Activated T-helper 1 cell treated with Interleukin-2 at 50 U/mL for 16 hours (primary cell): ENCODE measurements around the gene TUBB2A.
"Not testable (repeated sequence)": the region's sequence is repeated elsewhere in the genome, so short reads cannot be mapped to it uniquely, and the experiment has no call there.

Source experiments
- DNase-seq: peaks from one replicate; pipeline ENCODE4 v3.0.0-alpha.2; 2020; ENCODE audit warnings: low read depth

TUBB2A gene

DNA sequence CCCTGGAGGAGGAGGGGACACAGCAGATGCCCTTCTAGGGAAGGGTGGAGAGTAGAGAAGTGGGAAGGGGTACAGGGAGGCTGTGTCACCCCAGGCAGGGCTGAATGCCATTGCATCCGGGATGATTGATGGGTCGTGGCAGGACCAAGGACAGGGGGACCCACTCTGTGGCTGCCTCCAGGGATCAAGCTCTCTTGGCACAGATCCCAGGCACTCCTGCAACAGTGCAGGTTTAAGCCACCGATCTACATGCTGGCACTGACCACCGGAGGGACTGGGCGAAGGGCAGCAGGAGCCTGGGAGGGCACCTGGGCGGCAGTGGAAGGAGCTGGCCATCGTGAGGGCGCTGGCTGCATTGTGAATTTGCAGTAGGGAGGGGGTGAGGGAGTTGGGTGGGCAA is 22.6 kb upstream of the TUBB2A start:
- DNase-seq, result not testable (repeated sequence)

DNA sequence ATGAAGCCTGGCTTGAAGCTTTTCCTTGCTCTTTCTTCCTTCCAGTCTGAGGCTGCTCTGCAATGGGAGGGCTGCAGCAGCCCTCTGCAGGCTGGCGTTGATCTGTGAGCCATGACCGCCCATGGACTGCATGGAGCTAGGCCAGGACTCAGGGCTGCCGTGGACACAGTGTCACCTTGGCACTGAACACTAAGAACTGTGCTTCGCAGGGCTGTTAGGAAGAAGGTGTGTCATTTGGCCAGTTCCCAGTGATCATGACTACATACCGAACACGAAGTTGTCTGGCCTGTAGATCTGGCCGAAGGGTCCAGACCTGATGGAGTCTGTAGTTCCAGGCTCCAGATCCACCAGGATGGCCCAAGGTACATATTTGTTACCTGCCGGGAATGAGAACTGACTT is 21.3 kb upstream of the TUBB2A start:
- not testable (repeated sequence) for DNase-seq

DNA sequence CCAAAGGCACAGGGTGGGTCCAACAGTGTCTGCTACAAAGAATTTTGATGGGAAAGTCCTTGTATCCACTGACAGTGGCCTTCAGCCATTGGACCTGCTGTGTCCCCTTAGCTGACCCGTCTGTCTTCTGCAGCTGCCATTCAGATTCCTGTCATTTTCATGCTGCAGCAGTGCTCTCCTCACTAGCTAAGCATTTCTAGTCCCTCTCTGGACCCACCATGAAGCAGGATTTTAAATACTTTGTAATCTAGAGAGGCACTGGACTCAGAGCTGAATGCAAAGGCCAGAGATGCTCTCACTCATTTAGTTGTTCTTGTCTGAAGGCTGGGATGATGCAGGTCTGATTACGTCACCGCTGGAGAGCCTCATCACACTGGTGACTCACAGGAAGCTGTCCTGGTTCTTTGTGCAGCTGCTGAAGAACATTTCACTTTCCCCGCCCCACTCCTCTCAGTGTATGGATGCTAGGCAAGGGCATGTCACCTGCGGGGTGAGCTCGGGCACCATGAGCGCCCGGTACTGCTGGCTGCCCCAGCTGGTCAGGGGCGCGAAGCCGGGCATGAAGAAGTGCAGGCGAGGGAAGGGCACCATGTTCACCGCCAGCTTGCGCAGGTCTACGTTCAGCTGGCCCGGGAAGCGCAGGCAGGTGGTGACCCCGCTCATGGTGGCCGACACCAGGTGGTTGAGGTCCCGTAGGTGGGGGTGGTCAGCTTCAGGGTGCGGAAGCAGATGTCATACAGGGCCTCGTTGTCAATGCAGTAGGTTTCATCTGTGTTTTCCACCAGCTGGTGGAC is 19.4 kb upstream of the TUBB2A start:
- DNase-seq, result no peak

DNA sequence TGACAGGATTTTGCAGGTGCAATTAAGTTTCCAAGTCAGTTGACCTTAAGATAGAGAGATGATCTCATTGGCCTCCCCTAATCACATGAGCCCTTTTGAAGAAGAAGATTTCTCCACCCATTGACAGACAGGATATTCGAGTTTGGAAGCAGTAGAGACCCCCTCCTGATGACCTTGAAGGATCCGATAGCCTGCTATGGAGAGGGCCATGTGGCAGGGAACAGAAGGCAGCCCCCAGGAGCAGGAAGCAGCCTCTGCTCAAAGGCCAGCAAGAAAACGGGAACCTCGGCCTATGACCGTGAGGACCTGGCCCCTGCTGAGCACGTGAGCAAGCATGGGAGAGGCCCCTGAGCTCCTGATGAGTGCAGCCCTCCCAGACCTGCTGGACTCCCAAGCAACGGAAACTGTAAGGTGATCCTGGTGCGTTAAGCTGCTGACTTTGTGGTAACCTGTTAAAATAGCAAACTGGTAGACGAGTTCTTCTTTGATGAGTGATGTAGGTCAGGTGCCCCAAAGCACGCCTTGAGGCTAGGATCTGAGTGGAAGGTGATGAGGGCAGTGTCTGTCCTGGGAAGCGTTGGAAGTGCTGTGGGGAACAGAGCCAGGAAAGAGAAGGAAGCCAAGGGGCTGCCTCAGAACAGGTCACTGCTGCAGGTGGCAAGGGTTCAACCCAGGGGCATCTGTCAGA is 18.5 kb upstream of the TUBB2A start:
- DNase-seq, result no peak

DNA sequence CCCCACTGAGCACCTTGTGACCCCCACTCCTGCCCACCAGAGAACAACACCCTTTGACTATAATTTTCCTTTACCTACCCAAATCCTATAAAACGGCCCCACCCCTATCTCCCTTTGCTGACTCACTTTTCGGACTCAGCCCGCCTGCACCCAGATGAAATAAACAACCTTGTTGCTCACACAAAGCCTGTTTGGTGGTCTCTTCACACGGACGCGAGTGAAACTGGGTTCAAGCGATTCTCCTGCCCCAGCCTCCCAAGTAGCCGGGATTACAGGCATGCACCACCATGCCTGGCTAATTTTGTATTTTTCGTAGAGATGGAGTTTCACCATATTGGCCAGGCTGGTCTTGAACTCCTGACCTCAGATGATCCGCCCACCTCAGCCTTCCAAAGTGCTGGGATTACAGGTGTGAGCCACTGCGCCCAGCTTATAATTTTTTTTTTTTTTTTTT is 16.3 kb upstream of the TUBB2A start:
- not testable (repeated sequence) for DNase-seq

DNA sequence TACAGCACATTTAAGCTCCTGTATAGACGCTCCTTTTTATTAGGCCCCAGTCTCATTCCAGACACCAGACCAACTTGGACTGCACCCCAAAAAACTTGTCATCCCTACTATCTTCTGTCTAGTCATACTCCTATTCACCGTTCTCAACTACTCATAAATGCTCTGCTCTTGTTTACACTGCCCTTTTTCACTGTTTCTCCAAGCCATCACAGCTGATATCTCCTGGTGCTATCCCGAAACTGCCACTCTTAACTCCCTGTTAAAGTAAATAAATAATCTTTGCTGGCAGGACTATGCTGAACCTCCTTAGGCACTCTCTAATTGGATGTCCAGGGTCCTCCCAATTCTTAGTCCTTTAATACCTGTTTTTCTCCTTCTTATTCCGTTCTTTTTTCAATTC is 15.4 kb upstream of the TUBB2A start:
- DNase-seq, result not testable (repeated sequence)

DNA sequence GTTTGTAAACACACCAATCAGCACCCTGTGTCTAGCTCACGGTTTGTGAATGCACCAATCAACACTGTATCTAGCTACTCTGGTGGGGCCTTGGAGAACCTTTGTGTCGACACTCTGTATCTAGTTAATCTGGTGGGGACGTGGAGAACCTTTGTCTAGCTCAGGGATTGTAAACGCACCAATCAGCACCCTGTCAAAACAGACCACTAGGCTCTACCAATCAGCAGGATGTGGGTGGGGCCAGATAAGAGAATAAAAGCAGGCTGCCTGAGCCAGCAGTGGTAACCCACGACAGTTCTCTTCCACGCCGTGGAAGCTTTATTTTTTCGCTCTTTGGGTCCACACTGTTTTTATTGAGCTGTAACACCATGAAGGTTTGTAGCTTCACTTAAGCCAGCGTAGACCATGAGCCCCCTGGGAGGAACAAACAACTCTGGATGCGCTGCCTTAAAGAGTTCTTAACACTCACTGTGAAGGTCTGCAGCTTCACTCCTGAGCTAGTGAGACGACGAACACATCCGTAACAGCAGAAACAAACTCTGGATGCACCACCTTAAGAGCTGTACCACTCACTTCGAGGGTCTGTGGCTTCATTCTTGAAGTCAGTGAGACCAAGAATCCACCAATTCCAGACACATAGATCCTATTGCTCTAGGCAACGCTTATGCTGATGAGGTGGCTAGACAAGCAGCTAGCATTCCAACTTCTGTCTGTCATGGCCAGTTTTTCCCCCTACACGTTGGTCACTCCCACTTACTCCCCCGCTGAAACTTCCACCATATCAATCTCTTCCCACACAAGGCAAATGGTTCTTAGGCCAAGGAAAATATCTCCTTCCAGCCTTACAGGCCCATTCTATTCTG is 14.2 kb upstream of the TUBB2A start:
- not testable (repeated sequence) for DNase-seq

DNA sequence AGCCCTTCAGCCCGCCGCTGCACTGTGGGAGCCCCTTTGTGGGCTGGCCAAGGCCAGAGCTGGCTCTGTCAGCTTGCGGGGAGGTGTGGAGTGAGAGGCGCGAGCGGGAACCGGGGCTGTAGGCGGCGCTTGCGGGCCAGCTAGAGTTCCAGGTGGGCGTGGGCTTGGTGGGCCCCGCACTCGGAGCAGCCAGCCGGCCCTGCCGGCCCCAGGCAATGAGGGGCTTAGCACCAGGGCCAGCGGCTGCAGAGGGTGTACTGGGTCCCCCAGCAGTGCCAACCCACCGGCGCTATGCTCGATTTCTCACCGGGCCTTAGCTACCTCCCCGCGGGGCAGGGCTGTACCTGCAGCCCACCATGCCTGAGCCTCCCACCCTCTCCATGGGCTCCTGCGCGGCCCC is 13.3 kb upstream of the TUBB2A start:
- DNase-seq, result not testable (repeated sequence)

DNA sequence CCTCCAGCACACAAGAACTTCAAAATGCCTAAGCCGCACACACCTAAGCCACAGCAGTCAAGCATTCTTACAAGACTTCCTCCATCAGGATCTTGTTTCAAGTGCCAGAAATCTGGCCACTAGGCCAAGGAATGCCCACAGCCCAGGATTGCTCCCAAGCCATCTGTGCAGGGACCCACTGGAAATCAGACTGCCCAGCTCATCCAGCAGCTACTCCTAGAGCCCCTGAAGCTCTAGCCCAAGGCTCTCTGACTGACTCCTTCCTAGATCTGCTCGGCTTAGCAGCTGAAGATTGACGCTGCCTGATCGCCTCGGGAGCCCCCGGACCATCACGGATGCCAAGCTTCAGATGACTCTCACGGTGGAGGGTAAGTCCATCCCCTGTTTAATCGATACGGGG is 10.7 kb upstream of the TUBB2A start:
- not testable (repeated sequence) for DNase-seq

DNA sequence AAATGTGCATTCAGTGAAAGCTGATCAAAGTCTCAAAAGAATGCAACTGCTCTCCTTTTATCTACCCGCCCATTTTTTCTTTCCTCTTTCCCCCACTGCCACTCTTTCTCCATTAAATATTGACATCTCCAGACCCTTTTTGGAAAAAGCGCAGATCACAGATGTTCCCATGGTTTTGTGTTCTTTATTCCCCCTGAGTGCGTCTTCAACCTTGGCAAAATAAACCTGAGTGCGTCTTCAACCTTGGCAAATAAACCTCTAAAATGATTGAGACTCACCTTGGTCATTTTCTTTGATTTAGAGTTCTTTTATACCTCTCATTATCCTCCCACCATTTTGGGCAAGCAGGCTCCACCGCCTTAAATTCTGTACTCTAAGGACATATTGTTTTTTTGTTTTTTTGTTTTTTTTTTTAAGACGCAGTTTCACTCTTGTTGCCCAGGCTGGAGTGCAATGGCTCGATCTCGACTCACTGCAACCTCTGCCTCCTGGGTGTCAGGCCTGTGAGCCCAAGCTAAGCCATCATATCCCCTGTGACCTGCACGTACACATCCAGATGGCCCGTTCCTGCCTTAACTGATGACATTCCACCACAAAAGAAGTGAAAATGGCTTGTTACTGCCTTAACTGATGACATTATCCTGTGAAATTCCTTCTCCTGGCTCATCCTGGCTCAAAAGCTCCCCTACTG is 9.3 kb upstream of the TUBB2A start:
- not testable (repeated sequence) for DNase-seq

DNA sequence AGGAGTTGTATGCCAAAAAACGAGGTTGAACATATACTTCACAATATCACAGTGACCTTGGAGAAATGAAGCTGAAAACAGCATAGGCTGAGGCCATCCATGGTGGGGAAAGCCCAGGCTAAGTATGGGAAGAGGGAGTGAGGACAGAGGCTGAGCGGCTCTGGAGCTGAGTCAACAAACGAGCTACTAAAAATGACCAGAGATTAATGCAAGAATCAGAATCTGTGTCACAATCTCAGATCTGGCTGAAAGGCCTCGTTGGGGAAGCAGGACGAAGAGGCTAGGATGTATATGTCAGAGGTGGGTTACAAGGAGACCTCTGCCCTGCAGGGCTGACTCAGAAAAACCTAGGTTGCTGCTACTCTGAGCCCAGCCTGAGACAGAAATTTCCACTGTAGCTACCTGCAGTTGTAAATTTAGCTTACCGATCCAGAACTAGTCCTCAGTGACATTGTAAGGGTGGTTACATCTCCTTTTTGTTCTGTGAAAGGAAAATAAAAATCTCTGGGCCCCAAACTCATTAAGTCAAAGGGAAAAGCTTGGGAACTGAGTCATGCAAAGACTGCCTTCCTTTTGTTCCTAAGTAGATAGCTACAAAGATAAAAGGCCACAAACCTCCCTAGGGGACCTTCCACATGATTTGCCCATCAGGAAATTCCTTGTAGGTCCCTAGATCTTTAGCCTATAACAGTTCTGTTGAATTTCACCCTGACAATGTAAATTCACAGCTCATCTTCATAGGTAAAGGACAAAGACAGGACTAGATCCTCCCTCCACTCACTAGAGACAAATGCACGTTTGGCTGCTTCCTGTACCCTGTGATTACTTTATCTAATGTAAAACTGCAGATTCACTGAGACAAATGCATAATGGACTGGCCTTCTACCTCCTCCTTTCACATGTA is 8.5 kb upstream of the TUBB2A start:
- no peak for DNase-seq

DNA sequence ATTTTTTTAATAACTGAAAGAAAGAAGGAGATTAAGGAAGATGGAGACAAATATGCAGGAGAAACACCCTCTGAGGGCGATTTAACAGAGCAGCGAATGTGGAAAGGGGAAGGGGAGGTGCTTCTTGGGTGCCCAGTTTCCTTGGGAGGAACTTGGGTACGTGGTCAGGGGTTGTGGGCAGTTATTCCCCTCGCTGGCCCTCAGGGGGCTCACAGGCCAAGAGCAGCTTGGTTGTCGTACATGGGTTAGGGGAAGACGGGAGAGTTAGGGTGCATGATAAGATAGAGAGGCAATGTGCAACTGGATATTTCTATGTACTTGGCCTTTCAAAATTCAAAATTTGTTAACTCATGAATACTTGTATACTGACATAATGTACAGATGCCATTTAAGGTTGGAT is 7.0 kb upstream of the TUBB2A start:
- DNase-seq, result no peak

DNA sequence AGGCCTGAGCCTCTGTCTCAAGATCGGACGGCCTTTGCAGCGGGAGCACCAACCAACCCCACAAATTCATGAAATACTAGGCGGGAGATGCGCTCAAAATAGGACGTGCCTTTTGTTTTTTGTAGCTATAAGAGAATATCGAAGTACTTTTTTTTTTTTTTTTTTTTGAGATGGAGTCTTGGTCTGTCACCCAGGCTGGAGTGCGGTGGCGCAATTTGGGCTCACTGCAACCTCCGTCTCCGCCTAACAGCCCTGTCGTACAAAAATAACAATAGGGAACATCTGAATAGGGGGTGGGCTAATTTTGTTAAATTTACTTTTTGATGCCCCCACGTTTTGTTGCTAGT is 5.9 kb upstream of the TUBB2A start:
- no peak for DNase-seq

DNA sequence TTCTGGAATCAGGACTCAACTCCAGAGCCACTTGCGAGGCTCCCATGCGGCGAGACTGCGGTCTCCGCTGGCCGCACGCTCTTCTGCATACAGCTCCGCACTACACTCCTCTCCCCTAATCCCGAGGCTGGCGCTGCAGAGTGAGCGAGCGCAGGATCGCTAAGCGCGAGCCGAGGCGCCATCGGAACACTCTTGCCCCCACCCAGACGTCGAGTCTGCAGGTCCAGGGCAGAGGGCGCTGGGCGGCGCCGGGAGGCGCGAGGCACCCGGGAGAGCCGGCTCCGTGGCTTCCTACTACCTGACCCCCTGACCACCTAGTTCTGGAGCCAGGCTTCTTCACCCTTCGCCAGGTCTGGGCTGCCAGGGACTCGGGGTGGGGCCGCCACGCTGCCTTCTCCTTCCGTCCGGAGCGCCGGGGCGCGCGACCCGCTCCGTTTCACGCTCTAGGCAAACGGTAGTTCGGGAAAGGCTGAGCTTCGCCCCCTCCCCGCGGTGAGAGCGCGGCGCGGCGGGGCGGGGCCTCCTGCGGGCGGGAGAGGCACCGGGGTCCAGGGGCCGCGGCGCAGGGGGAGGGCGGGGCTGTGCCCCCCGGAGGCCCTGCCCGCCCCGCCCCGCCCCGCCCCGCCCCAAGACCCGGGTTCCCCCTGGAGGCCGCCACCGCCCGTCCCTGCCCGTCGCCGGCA is 5.4 kb upstream of the TUBB2A start:
- peak; percentile 44 for DNase-seq

DNA sequence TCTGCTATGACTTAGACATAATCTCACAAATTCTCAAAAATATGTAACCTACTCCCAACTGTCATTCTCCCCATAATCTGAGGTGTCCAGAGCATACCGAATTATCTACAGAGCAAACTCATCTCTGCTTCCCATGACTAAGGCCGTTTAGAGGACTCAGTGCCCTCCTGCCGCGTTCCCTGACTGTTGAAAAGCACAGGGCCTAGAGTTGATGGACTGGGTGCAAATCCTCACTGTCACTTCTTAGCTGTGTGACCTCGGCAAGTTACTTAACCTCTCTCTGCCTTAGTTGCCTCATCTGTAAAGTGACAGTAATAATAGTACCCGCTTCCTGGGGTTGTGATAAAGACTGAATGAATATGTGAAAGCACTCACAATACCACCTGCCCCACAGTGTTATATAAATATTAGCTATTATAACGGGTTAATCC is 4.7 kb upstream of the TUBB2A start:
- DNase-seq, result no peak

DNA sequence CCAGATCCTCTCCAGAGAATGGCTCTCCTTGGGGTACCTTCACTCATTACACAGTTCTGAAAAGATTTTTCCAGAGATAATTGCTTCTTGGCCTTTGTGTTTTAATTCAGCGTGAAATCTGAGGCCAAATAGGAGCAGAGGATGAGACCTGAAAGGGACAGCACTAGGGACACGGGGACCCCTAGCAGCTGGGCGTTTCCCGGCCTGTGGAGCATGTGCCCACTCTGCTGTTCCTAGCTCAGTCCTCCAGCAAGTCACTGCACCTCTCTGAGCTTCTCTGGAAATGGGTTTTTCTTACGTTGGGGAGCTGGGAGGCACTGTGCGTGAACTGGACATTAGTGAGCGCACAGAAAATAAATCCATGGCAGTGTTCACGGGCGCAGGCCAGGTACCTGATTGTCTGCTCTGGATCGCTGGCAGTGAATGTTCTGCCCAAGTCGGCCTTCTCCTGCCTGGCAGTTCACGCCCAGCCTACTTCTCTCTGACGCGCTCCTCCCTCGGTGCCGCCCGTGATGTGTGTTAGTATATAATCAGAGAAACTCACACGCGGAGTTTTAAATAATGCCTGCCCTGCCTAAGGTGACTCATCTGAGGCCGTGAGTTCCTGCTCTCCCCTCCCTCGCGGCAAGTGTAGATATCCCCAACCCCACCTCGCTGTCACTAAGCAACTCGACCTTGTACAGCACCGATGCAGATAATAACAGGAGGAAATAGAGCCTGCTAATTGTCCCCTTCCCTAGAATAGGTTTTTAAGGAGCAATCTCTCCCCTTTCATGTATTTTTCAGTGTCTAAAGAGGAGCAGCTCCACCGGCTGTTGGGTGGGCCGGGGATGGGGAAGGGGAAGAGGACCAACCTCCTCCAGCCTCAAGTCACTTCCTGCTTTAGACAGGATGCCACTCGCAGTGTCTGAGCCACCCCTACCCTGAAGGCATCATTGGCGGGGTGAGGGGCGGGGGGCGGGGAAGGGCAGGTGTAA is 2.7 kb upstream of the TUBB2A start:
- DNase-seq, result peak; percentile 50

DNA sequence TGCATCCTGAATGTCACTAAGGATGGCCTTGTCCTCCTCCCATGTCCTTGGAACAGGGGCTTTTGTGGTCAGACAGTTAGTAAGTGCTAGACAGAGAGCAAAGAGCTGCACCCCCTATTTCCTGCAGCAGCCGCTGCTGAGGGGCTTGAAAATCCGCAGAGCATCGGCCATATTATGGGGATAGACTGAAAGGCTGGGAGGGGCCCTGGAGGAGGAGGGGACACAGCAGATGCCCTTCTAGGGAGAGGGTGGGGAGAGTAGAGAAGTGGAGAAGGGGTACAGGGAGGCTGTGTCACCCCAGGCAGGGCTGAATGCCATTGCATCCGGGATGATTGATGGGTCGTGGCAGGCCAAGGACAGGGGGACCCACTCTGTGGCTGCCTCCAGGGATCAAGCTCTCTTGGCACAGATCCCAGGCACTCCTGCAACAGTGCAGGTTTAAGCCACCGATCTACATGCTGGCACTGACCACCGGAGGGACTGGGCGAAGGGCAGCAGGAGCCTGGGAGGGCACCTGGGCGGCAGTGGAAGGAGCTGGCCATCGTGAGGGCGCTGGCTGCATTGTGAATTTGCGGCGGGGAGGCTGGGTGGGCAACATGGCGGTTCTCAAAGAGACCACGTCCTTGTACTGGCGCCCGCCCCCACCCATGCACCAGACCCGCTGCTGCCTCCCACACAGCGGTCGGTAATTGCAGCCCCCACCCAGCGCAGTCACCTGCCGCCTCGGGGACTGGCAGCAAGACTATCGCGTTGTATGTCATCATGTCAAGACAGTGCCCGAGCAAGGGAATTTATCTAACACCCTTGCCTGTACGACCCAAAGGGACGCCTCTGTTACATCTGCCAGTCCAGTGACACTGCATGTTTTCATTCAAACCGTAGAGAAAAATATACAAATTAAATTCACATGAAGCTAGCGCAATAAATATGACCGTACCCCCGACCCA is 887 bp downstream of the TUBB2A start:
- DNase-seq, result not testable (repeated sequence)

DNA sequence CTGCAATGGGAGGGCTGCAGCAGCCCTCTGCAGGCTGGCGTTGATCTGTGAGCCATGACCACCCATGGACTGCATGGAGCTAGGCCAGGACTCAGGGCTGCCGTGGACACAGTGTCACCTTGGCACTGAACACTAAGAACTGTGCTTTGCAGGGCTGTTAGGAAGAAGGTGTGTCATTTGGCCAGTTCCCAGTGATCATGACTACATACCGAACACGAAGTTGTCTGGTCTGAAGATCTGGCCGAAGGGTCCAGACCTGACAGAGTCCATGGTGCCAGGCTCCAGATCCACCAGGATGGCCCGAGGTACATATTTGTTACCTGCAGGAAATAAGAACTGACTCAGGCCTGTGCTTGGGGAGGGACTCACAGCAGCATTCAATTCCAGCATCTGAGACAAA is 1.9 kb downstream of the TUBB2A start:
- not testable (repeated sequence) for DNase-seq
